ENCODE results near the gene SLC1A4.
"Not testable (repeated sequence)": the region's sequence is repeated elsewhere in the genome, so short reads cannot be mapped to it uniquely, and the experiment has no call there.

SLC1A4 gene

GRCh38 chr2:64966017-64966416 is 23.2 kb upstream of the SLC1A4 start:
- DNase-seq (ENCODE audit: low read depth): no peak

- DNase-seq (ENCODE audit: low read depth): no peak
Measured at GRCh38 chr2:64966839-64967238, 22.4 kb upstream of the SLC1A4 start.

DNA sequence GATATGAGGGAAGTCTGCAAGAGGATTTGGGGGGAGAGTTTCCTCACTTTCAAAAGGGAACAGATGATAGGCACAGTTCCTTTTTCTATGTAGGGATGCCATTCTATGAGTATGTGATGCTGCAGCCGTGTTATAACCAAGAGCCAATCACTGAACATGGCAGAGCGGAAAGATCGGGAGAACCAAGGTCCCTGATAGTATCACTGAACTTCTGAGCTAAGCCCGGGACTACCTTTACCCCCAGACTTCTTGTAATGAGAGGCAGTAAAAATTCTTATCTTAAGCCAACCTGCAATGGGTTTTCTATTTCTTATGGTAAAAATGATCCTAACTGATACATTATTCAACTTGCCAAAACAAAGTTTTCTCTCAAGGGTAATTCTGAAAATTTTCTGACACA is 21.6 kb upstream of the SLC1A4 start:
- no peak for DNase-seq (ENCODE audit: low read depth)

DNA sequence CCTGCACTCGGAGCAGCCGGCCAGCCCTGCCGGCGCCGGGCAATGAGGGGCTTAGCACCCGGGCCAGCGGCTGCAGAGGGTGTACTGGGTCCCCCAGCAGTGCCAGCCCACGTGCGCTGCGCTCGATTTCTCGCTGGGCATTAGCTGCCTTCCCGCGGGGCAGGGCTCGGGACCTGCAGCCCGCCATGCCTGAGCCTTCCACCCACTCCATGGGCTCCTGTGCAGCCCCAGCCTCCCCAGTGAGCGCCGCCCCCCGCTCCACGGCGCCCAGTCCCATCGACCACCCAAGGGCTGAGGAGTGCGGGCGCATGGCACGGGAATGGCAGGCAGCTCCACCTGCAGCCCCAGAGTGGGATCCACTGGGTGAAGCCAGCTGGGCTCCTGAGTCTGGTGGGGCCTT is 20.1 kb upstream of the SLC1A4 start:
- DNase-seq (ENCODE audit: low read depth): not testable (repeated sequence)

- no peak for DNase-seq (ENCODE audit: low read depth)
Measured at GRCh38 chr2:64970495-64970894, 18.7 kb upstream of the SLC1A4 start.

DNA sequence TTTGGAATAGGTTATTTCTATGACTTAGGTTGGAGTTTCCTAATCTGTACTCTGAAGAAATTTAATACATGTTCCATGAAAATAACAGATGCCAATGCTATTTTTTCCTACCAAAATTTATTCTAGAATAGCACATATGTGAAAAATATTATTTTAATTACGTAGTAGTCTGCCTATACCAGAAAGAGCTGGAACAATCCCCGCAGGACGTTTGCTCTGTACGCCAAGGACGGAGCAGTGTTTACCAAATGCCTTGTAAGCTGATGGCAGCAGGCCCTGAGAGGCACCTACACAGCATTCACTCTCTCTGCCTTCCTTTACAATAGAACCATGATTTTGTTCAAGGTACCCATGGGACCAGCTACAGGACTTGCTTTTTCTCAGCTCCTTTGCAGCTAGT is 16.8 kb upstream of the SLC1A4 start:
- no peak for DNase-seq (ENCODE audit: low read depth)

GRCh38 chr2:64972876-64973275 is 16.3 kb upstream of the SLC1A4 start:
- DNase-seq (ENCODE audit: low read depth): no peak

DNA sequence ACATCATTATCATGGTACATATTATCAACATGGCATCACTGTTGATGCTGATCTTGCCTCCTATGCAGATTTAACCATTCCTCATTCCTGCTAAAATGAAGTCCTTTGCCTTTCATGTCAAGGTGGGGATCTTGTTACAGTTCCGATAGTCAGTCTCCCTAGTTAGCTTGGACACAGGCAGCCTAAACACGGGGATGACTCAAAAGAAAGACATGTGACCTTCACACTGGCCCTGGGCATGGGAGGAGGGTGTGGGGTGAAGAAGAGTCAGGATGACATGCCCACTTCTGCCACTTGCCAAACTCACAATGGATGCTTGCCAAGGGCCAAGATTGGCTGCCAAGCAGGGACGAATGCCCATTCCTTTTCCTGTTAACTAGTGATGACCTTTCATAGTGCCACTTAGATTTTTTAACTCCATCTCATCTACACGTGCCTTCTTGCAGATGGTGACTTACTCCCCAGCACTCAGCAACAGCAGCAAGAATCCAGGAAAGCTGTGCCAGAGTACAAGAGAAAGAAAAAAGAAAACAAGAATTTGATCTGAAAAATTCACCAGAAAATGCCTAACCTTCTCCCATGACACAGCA is 13.9 kb upstream of the SLC1A4 start:
- no peak for DNase-seq (ENCODE audit: low read depth)

- no peak for DNase-seq (ENCODE audit: low read depth)
Measured at GRCh38 chr2:64976276-64976675, 12.9 kb upstream of the SLC1A4 start.

- no peak for DNase-seq (ENCODE audit: low read depth)
Measured at GRCh38 chr2:64978514-64979268, 10.5 kb upstream of the SLC1A4 start.

- DNase-seq (ENCODE audit: low read depth): no peak
Measured at GRCh38 chr2:64979744-64980143, 9.5 kb upstream of the SLC1A4 start.

DNA sequence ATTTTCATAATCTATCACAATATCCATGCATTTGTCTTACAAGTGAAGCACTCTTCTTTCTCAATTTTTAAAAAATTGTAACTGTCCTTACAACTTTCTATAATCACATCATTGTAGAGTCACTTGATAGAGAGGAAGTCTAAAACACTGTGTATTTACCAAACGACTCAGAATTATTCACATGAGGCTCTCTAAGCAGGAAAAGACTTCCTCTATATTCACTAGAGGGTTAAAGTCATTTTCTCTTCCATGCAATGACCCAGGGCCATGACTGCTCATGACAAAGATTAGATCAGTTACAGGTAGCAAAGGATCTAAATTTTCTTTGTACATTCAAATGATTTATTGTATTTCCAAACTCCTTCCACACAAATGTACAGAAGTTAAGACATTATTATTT is 9.0 kb upstream of the SLC1A4 start:
- DNase-seq (ENCODE audit: low read depth): no peak

- no peak for DNase-seq (ENCODE audit: low read depth)
Measured at GRCh38 chr2:64982311-64982857, 6.8 kb upstream of the SLC1A4 start.

DNA sequence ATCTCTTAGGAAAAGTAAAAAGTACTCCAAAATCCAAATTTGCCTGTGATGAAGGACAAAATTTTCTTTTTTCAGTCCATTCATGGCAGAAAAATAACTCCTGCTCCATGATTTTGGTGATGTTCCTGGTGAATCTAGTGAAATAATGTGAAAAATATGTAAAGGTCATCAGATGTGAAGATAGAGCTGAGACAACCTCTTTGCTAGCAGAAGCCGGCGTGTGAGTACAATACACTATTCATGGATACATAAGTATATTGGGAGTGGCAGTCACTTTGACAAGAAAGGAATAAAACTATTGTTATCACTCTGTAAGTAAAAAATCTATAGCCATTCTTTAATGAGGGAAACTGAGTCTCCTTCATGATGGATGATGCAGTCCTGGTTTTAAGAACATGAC is 6.3 kb upstream of the SLC1A4 start:
- no peak for DNase-seq (ENCODE audit: low read depth)

DNA sequence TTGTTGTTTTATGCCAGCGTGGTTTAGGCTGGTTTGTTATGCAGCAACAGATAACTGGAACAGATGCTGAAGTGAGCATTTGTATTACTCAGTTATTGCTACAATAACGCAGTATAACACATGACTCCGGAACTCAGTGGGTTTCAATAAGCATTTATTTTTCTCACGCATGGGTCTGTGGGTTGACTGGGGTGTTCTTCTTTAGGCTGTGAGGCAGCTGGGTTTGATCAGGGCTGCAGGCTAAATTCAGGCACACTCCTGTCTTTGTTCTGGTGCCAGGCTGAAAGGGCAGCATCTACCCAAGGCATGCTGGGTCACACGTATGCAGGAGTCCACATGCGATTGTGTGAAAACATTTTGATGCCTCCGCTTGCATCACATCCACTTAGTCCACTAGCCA is 3.8 kb upstream of the SLC1A4 start:
- no peak for DNase-seq (ENCODE audit: low read depth)

DNA sequence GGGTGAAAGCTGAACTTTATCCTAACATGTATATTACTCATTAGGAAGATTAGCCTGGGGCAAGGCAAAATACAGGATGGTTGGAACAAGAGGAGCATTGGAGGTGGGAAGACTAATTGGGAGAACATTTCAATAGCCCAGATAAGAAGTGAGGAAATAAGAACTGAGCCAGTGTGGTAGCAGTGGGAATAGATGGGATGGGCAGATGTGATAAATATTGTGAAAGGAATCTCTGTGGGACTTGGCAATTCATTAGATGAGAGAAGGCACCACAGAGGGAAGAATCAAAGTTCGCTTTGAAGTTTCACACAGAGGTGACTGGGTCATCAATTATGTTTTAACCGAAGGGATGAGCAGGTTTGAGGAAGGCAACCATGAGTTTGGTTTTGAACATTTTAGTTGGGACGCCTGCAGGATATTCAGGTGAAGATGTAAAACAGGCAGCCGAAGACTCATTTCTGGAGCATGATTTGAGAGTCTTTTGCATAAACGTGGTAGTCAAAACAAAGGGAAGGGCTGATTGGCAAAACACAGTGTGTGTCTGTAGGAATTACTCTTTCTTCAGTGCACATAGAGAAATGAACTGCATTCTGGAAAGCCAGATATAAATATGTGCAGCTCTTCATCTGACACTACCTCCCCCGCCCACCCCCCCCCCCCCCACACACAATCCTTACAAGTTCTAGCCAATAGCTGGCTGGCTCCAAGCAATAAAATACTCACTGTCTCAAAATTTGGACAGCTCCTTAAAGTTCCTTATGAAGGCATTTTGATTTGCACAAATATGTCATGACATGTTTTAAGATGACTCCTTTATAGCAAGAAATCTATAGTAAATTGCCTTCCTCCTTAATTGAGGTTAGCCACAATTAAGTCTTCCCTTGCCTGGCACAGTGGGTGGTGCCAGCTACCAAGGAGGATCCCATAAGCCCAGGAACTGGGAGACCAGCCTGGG is 1.9 kb upstream of the SLC1A4 start:
- DNase-seq (ENCODE audit: low read depth): no peak

GRCh38 chr2:64987956-64988419 is 1.2 kb upstream of the SLC1A4 start:
- DNase-seq (ENCODE audit: low read depth): no peak

DNA sequence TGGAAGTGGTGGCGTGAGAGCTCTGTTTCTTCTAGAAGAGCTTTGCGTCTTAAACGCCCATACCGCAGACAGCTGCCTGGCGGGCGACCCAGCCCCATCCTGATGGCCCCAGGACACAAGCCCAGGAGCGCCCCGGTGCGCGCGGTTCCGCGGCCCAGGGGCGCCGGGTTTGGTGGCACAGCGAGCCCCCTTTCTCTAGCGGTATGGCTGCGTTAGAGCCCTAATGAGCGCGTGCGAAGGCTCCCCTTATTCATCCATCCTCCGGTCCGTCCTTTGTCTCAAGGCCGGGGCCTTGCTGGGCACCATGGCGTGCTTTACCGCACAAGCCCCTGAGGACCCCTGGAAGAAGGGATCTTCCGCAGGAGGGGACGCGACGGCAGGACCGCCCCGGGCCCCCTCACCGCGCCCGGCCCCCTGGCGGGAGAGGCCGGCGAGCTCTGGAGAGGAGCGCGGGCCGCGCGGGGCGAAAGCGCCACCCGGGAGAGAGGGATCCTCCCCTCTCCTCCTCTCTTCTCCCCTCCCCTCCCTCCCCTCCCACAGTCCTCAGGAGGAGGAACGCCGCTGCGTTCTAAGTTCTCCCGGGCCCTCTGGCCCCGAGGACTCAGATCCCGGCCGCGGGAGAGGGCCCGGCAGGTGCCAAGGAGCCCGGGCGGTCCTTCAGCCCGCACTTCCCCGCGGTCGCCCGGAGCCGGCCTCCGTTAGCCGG is 626 bp upstream of the SLC1A4 start:
- peak; percentile 14 for DNase-seq (ENCODE audit: low read depth)

- DNase-seq (ENCODE audit: low read depth): no peak
Measured at GRCh38 chr2:64989982-64990614, 899 bp downstream of the SLC1A4 start.

- no peak for DNase-seq (ENCODE audit: low read depth)
Measured at GRCh38 chr2:64990876-64991275, 1.7 kb downstream of the SLC1A4 start.

GRCh38 chr2:64992218-64992617 is 3.0 kb downstream of the SLC1A4 start:
- no peak for DNase-seq (ENCODE audit: low read depth)

All from T follicular helper cell (primary cell).